ENCODE results near the gene C14orf119. TPM values are rescaled to one million over a fixed set of nuclear protein-coding genes. Genes with fewer than 3 reads are reported as not detected.

C14orf119 gene
- total RNA-seq, 3 donors from 2014 or later (not counting 1 experiment from before 2014, with no cell fraction given) = 10.6 to 19.0 (median 14.7) TPM

- H3K9me3 Mint-ChIP-seq = no peaks in the 10 kb centered on the region
- TF ChIP-seq CTCF (IDR thresholded peaks at IDR 0.05) = no peak
- H3K27me3 Mint-ChIP-seq (ENCODE audit: low read depth in 2 of 2) = no peaks in the 10 kb centered on the region
- DNase-seq (no peak), ATAC-seq (no peak)
- peak overlapping the region; percentile 61 to 91 for H3K27ac Mint-ChIP-seq
- Histone ChIP-seq H3K9me3 (ENCODE audit: control insufficient read depth, insufficient read depth, low read length) (no peaks in the 10 kb centered on the region), H3K27ac (ENCODE audit: low read length) (peak overlapping the region; percentile 50), H3K27me3 (ENCODE audit: control insufficient read depth, insufficient read depth, low read length) (no peaks in the 10 kb centered on the region), H3K36me3 (ENCODE audit: control insufficient read depth, insufficient read depth, low read length) (peaks cover 56% of the 10 kb centered on the region), H3K4me3 (ENCODE audit: low read length) (no peak overlapping the region), H3K4me1 (ENCODE audit: control insufficient read depth, insufficient read depth, low read length) (peaks cover 29% of the 10 kb centered on the region)
- WGBS (ENCODE audit: insufficient coverage) = 92% methylated on average over 3 of the region's 5 CpGs
- peaks cover 27 to 34% of the 10 kb centered on the region in 2 donors for H3K4me1 Mint-ChIP-seq
- H3K4me3 Mint-ChIP-seq = peak overlapping the region; percentile 91
- intact Hi-C loops (cut with micrococcal nuclease) = loop anchor here (2.0 kb wide), 1 partner anchor 23 kb away; the partner anchor contains the start of genes ACIN1 and C14orf119
- no peaks in the 10 kb centered on the region for H3K36me3 Mint-ChIP-seq
Observed at GRCh38 chr14:23071921-23072539, 23.3 kb upstream of the C14orf119 start.

GRCh38 chr14:23074906-23075305 lies 20.4 kb upstream of the C14orf119 start:
- peaks cover 65% of the 10 kb centered on the region for H3K36me3 ChIP-seq (ENCODE audit: control insufficient read depth, insufficient read depth, low read length)
- Mint-ChIP-seq H3K4me3 (no peak overlapping the region), H3K9me3 (no peaks in the 10 kb centered on the region), H3K36me3 (peaks cover 9% of the 10 kb centered on the region), H3K27ac (peak overlapping the region in 1 of 2 donors; percentile 16), H3K4me1 (peaks cover 19 to 27% of the 10 kb centered on the region in 2 donors), H3K27me3 (ENCODE audit: low read depth in 2 of 2) (no peaks in the 10 kb centered on the region)
- intact Hi-C loops (cut with micrococcal nuclease) = no loop called here
- 100% methylated on average over 1 of the region's 1 CpG for WGBS (ENCODE audit: insufficient coverage)
- no peak for DNase-seq
- no peak overlapping the region for H3K27ac ChIP-seq (ENCODE audit: low read length)
- peaks cover 20% of the 10 kb centered on the region for H3K4me1 ChIP-seq (ENCODE audit: control insufficient read depth, insufficient read depth, low read length)
- H3K9me3 ChIP-seq (ENCODE audit: control insufficient read depth, insufficient read depth, low read length) = no peaks in the 10 kb centered on the region
- H3K27me3 ChIP-seq (ENCODE audit: control insufficient read depth, insufficient read depth, low read length) = no peaks in the 10 kb centered on the region
- TF ChIP-seq CTCF (IDR thresholded peaks at IDR 0.05) = no peak
- no peak for ATAC-seq
- no peak overlapping the region for H3K4me3 ChIP-seq (ENCODE audit: low read length)

GRCh38 chr14:23076785-23077408 lies 18.4 kb upstream of the C14orf119 start:
- Mint-ChIP-seq H3K4me3 (no peak overlapping the region), H3K9me3 (no peaks in the 10 kb centered on the region), H3K4me1 (peaks cover under 1 to 11% of the 10 kb centered on the region in 2 donors), H3K27me3 (ENCODE audit: low read depth in 2 of 2) (no peaks in the 10 kb centered on the region), H3K27ac (no peak overlapping the region), H3K36me3 (peaks cover 29% of the 10 kb centered on the region)
- H3K27ac ChIP-seq (ENCODE audit: low read length) = no peak overlapping the region
- peak in 1 of 2 donors; percentile 72 for DNase-seq
- peak; percentile 66 for TF ChIP-seq CTCF (IDR thresholded peaks at IDR 0.05)
- no peaks in the 10 kb centered on the region for H3K9me3 ChIP-seq (ENCODE audit: control insufficient read depth, insufficient read depth, low read length)
- ATAC-seq = peak in 2 of 3 donors; percentile 58 to 74
- H3K4me3 ChIP-seq (ENCODE audit: low read length) = no peak overlapping the region
- intact Hi-C loops (cut with micrococcal nuclease) = no loop called here
- peaks cover 3% of the 10 kb centered on the region for H3K4me1 ChIP-seq (ENCODE audit: control insufficient read depth, insufficient read depth, low read length)
- peaks cover 85% of the 10 kb centered on the region for H3K36me3 ChIP-seq (ENCODE audit: control insufficient read depth, insufficient read depth, low read length)
- 100% methylated on average over 3 of the region's 5 CpGs for WGBS (ENCODE audit: insufficient coverage)
- no peaks in the 10 kb centered on the region for H3K27me3 ChIP-seq (ENCODE audit: control insufficient read depth, insufficient read depth, low read length)
